ENCODE results near the gene TXNL4A.

TXNL4A gene

GRCh38 chr18:79935925-79936324 is 52.4 kb downstream of the TXNL4A start:
- DNase-seq (ENCODE audit: low read depth): no peak

- DNase-seq (ENCODE audit: low read depth): no peak
Observed at GRCh38 chr18:79935499-79935898, 52.9 kb downstream of the TXNL4A start.

- DNase-seq (ENCODE audit: low read depth): no peak
Observed at GRCh38 chr18:79935098-79935480, 53.3 kb downstream of the TXNL4A start.

- no peak for DNase-seq (ENCODE audit: low read depth)
Observed at GRCh38 chr18:79934311-79935097, 53.9 kb downstream of the TXNL4A start.

GRCh38 chr18:79933765-79934164 is 54.6 kb downstream of the TXNL4A start:
- peak; percentile 79 for DNase-seq (ENCODE audit: low read depth)

- no peak for DNase-seq (ENCODE audit: low read depth)
Observed at GRCh38 chr18:79932907-79933306, 55.5 kb downstream of the TXNL4A start.

- no peak for DNase-seq (ENCODE audit: low read depth)
Observed at GRCh38 chr18:79931475-79931874, 56.9 kb downstream of the TXNL4A start.

- peak; percentile 37 for DNase-seq (ENCODE audit: low read depth)
Observed at GRCh38 chr18:79930020-79930642, 58.2 kb downstream of the TXNL4A start.

- no peak for DNase-seq (ENCODE audit: low read depth)
Observed at GRCh38 chr18:79928563-79928960, 59.8 kb downstream of the TXNL4A start.

GRCh38 chr18:79927607-79928562 is 60.5 kb downstream of the TXNL4A start:
- no peak for DNase-seq (ENCODE audit: low read depth)

- no peak for DNase-seq (ENCODE audit: low read depth)
Observed at GRCh38 chr18:79926715-79927606, 61.4 kb downstream of the TXNL4A start.

GRCh38 chr18:79926306-79926705 is 62.1 kb downstream of the TXNL4A start:
- DNase-seq (ENCODE audit: low read depth): no peak

GRCh38 chr18:79924814-79925731 is 63.3 kb downstream of the TXNL4A start:
- DNase-seq (ENCODE audit: low read depth): no peak

- DNase-seq (ENCODE audit: low read depth): no peak
Observed at GRCh38 chr18:79923896-79924585, 64.3 kb downstream of the TXNL4A start.

GRCh38 chr18:79922971-79923411 is 65.4 kb downstream of the TXNL4A start:
- no peak for DNase-seq (ENCODE audit: low read depth)

- no peak for DNase-seq (ENCODE audit: low read depth)
Observed at GRCh38 chr18:79921984-79922965, 66.1 kb downstream of the TXNL4A start.

All from amniotic epithelial cell (primary cell).